Esophagus squamous epithelium (tissue), 4 donors: ENCODE measurements around the gene BCL7C.

Experiments used
- POLR2A ChIP-seq, 4 donors: fragments of 450-650 bp; IDR thresholded peaks; one replicate each; pipeline ENCODE4 v1.6.1; 2017; ENCODE audit warnings: antibody characterized with exemption in 4 of 4, mild to moderate bottlenecking in 4 of 4, moderate library complexity in 3 of 4
- TF ChIP-seq, protein P1 (sequence below), 6 experiments: fragments of 450-650 bp in 4 of 6; fragments of 200-600 bp in 2 of 6; sonication (generic) in 2 of 6; IDR thresholded peaks; one replicate each; pipeline ENCODE4 v1.5.1; 2016 to 2019; ENCODE audit warnings: antibody characterized with exemption in 6 of 6, mild to moderate bottlenecking in 4 of 6, moderate library complexity in 4 of 6

DNA sequence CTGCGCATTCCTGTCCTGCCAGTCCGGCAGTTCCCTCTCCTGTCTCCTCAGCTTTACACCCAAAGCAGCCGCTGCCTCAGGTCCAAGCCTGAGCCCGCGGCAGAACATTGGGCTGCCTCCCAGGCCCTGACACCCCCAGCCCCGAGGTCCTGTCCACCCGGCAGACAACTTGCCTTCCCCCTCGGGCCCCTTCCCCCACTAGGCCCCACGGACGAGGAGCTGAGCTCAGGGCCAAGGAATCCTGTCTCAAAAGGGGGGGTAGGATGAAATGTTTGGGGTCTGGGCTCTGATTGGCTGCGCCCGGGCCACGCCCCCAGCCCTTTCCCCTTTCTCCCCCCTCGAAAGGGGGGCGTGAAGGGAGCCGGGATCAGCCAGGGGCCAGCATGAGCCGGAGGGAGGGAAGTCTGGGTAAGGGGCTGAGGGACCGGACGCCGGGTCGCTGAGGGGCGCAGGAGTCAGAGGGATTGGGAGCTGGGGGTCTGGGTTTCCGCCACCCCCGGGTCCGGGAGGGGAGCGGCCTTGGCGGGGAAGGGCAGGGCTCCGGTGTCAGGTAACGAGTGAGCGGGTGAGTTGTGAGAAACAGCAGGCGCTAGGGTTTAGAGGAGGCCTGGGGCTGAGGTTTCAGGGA is 2.5 kb upstream of the BCL7C start, which contains the start of gene CTF1:
- TF ChIP-seq, protein P1, sequence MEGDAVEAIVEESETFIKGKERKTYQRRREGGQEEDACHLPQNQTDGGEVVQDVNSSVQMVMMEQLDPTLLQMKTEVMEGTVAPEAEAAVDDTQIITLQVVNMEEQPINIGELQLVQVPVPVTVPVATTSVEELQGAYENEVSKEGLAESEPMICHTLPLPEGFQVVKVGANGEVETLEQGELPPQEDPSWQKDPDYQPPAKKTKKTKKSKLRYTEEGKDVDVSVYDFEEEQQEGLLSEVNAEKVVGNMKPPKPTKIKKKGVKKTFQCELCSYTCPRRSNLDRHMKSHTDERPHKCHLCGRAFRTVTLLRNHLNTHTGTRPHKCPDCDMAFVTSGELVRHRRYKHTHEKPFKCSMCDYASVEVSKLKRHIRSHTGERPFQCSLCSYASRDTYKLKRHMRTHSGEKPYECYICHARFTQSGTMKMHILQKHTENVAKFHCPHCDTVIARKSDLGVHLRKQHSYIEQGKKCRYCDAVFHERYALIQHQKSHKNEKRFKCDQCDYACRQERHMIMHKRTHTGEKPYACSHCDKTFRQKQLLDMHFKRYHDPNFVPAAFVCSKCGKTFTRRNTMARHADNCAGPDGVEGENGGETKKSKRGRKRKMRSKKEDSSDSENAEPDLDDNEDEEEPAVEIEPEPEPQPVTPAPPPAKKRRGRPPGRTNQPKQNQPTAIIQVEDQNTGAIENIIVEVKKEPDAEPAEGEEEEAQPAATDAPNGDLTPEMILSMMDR (IDR thresholded peaks at IDR 0.05), result no peak
- TF ChIP-seq POLR2A (IDR thresholded peaks at IDR 0.05), result peak in 1 of 4 donors; percentile 24
